Upper lobe of right lung (tissue), 1 donor: Measurements from ENCODE around the gene TMC2. TPM values are rescaled to one million over a fixed set of nuclear protein-coding genes. Genes with fewer than 3 reads are reported as not detected.
A peak's percentile ranks its signal among the peaks of the same experiment; 100 is the strongest.

Experiments used
- ATAC-seq: fragments of 200-7000 bp; cut with Tn5 transposase; one replicate; pipeline ENCODE4 v1.9.1; 2020; ENCODE audit warnings: mild to moderate bottlenecking, moderate library complexity
- DNase-seq: peaks from one replicate; pipeline ENCODE4 v3.0.0-alpha.2; 2020
- H3K27ac ChIP-seq: fragments of 200-600 bp; one replicate; pipeline ENCODE4 v1.8.0; 2022
- H3K27me3 ChIP-seq: fragments of 200-600 bp; one replicate; pipeline ENCODE4 v1.8.0; 2022; ENCODE audit warnings: mild to moderate bottlenecking
- H3K36me3 ChIP-seq: fragments of 200-600 bp; one replicate; pipeline ENCODE4 v1.8.0; 2022
- H3K4me1 ChIP-seq: fragments of 200-600 bp; one replicate; pipeline ENCODE4 v1.8.0; 2022
- H3K4me3 ChIP-seq: fragments of 200-600 bp; one replicate; pipeline ENCODE4 v1.8.0; 2022; ENCODE audit warnings: mild to moderate bottlenecking
- H3K9me3 ChIP-seq: fragments of 200-600 bp; one replicate; pipeline ENCODE4 v1.8.0; 2022
- intact Hi-C: fragments of 100-400 bp; cut with DNase I; formaldehyde crosslinking; loops from one replicate; pipeline ENCODE4 v1.11.0; 2022
- total RNA-seq: library from RNA; stranded (reverse); fragmentation: NEBNext Ultra II Directional; extraction: Animal tissue kit (Norgen Biotek cat#: 25700); gene quantifications from one replicate; pipeline ENCODE4 v1.2.1, GENCODE V29; 2021
- TF ChIP-seq, protein P1 (sequence below): fragments of 200-600 bp; IDR thresholded peaks from one replicate; pipeline ENCODE4 v1.8.0; 2022; ENCODE audit warnings: antibody characterized with exemption
- donor health status: DM: no; HTN: yes; CAD: no; lungs with severe emphysema.

The TMC2 gene
- total RNA-seq, 1 donor from 2014 or later: 0.43 TPM

DNA sequence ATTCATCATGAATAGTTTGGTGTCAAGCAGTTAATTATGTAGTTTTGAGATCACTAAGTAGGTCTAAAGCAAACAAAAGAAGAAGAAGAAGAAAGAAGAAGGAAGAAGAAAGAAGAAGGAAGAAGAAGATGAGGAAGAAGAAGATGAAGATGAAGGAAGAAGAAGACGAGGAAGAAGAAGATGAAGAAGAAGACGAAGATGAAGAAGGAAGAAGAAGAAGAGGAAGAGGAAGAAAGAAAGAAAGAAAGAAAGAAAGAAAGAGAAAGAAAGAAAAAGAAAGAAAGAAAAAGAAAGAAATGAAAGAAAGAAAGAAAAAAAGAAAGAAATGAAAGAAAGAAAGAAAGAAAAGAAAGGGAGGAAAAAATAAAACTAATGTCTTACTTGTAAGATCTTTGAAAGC lies 9.2 kb downstream of the TMC2 start:
- TF ChIP-seq, protein P1, sequence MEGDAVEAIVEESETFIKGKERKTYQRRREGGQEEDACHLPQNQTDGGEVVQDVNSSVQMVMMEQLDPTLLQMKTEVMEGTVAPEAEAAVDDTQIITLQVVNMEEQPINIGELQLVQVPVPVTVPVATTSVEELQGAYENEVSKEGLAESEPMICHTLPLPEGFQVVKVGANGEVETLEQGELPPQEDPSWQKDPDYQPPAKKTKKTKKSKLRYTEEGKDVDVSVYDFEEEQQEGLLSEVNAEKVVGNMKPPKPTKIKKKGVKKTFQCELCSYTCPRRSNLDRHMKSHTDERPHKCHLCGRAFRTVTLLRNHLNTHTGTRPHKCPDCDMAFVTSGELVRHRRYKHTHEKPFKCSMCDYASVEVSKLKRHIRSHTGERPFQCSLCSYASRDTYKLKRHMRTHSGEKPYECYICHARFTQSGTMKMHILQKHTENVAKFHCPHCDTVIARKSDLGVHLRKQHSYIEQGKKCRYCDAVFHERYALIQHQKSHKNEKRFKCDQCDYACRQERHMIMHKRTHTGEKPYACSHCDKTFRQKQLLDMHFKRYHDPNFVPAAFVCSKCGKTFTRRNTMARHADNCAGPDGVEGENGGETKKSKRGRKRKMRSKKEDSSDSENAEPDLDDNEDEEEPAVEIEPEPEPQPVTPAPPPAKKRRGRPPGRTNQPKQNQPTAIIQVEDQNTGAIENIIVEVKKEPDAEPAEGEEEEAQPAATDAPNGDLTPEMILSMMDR: no peak
- no peaks in the 10 kb centered on the region for H3K9me3 ChIP-seq
- ATAC-seq (no peak), DNase-seq (no peak)
- H3K4me1 ChIP-seq: no peaks in the 10 kb centered on the region
- H3K27me3 ChIP-seq: peaks cover 9% of the 10 kb centered on the region
- H3K36me3 ChIP-seq: no peaks in the 10 kb centered on the region
- intact Hi-C loops: no loop called here
- no peak overlapping the region for H3K27ac ChIP-seq
- no peak overlapping the region for H3K4me3 ChIP-seq

DNA sequence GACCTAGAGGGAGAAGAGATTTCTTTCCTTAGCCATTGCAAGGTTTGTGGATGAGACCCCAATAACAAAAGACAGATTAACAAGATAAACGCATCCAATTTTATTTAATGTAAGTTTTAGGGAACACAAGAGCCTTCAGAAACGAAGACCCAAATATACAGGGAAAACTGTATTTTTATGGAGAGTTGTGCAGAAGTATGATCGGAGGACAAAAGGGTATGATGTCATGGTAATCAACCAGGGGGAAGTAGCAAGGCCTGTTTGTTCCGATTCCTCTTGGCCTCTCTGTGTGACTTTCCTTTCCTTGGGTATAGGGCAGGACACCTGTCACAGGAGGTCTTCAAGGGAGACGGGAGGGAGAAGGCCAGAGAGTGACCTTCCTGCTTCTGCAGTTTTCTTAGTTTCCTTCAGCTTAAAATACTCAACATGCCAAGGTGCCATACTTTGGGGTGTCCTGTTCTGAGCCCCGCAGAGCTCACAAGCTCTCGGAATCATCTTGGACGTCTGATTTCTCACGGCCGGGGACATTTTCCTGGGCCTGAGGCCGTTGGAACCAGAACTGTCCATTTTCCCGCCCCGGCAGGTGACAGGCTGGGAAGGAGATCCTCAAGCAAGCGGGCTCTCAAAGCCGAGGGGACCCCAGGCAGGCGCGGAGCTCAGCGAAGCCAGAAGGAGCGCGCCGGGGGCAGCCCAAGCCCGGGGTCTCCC lies 21.7 kb downstream of the TMC2 start:
- TF ChIP-seq, protein P1: no peak
- peaks cover 9% of the 10 kb centered on the region for H3K4me1 ChIP-seq
- H3K27me3 ChIP-seq: peaks cover 53% of the 10 kb centered on the region
- no peak for ATAC-seq
- no peaks in the 10 kb centered on the region for H3K9me3 ChIP-seq
- H3K36me3 ChIP-seq: no peaks in the 10 kb centered on the region
- no peak overlapping the region for H3K4me3 ChIP-seq
- intact Hi-C loops: no loop called here
- H3K27ac ChIP-seq: no peak overlapping the region
- DNase-seq: no peak

DNA sequence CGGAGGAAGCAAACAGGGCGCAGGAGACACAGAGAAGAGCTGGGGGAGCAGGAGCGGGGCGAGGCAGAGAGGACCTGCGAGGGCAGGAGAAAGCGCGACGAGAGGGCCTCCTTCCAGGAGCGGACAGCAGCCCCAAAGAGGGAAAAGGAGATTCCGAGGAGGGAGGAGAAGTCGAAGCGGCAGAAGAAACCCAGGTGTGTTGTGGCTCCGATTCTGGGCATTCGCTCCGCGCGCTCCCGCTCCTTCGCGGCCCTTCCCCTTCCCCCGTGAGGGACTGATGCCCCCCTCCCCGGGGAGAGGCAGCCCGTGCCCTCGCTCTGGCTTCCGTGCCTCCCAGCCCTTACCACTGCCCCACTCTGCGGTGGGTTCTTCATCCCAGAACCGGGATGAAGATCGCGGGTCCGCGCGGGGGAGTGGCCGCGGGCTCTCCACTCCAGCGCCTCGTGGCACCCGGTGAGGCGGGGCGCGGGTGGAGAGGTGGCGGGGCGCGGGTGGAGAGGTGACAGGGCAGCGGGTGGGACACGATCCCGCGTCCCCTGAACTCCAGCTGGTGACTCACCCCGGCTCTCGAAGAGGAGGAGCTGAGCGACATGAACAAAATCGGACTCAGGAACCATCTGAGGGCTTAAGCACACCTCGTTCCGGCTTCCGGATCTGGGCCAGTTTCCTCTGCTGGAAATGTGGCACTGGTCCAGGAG lies 22.4 kb downstream of the TMC2 start:
- TF ChIP-seq, protein P1: no peak
- DNase-seq: no peak
- peak; percentile 45 for ATAC-seq
- H3K27ac ChIP-seq: no peak overlapping the region
- H3K4me3 ChIP-seq: no peak overlapping the region
- no peaks in the 10 kb centered on the region for H3K36me3 ChIP-seq
- no peaks in the 10 kb centered on the region for H3K9me3 ChIP-seq
- intact Hi-C loops: no loop called here
- H3K27me3 ChIP-seq: peaks cover 53% of the 10 kb centered on the region
- peaks cover 9% of the 10 kb centered on the region for H3K4me1 ChIP-seq

DNA sequence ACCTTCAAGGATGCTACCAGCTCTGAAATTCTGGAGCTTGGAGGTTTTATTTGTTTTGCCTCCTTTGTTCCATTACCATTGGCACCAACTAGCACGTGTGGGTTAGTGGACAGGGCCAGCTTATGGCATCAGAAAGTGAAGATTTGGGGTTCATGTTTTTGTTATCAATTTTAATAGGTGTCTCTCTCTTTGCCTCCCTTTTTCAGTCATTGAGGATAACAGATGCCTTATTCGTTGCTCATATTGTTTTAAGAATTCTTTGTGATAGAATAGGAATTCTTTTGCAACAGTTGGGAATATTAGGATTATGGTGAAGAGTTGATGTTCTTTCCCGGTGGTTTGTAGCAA lies 22.9 kb downstream of the TMC2 start:
- Histone ChIP-seq H3K9me3 (no peaks in the 10 kb centered on the region), H3K27ac (no peak overlapping the region), H3K36me3 (no peaks in the 10 kb centered on the region), H3K4me1 (peaks cover 9% of the 10 kb centered on the region), H3K4me3 (no peak overlapping the region), H3K27me3 (peaks cover 53% of the 10 kb centered on the region)
- intact Hi-C loops: no loop called here
- ATAC-seq (no peak), DNase-seq (no peak)
- TF ChIP-seq, protein P1: no peak

DNA sequence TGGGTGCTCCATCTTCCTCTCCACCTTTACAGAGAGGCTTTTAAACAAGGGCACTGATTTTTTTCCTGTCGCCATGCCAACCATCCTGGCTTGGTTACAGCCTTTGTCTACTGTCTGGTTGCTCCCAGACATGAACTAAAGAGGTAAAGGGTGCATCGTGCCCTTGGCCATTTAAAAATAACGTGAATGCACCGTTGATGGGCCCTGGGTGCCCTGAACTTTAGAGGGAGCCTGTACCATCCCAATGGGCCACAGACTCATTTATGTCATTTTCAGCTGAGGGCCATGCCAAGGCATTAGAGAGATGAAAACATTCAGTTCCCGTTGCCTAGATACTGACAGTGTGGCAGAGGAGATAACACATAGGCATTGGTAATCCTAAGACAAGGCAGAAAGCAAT lies 23.3 kb downstream of the TMC2 start:
- no peak for ATAC-seq
- Histone ChIP-seq H3K27ac (no peak overlapping the region), H3K36me3 (no peaks in the 10 kb centered on the region), H3K4me1 (peaks cover 9% of the 10 kb centered on the region), H3K9me3 (no peaks in the 10 kb centered on the region), H3K4me3 (no peak overlapping the region), H3K27me3 (peaks cover 55% of the 10 kb centered on the region)
- intact Hi-C loops: no loop called here
- no peak for DNase-seq
- TF ChIP-seq, protein P1: no peak
